HG03175 (cell line): ENCODE results near the gene ZCCHC17.
"Not testable (repeated sequence)": the region's sequence is repeated elsewhere in the genome, so short reads cannot be mapped to it uniquely, and the experiment has no call there.

Source experiments
- ATAC-seq: cut with Tn5 transposase; IDR thresholded peaks from one replicate; pipeline ENCODE4 v1.9.1; 2021; ENCODE audit warnings: mild to moderate bottlenecking, moderate library complexity; ENCODE audit not compliant: unreplicated experiment

Gene ZCCHC17

GRCh38 chr1:31368611-31369107 lies 71.8 kb downstream of the ZCCHC17 start:
- ATAC-seq = no peak

DNA sequence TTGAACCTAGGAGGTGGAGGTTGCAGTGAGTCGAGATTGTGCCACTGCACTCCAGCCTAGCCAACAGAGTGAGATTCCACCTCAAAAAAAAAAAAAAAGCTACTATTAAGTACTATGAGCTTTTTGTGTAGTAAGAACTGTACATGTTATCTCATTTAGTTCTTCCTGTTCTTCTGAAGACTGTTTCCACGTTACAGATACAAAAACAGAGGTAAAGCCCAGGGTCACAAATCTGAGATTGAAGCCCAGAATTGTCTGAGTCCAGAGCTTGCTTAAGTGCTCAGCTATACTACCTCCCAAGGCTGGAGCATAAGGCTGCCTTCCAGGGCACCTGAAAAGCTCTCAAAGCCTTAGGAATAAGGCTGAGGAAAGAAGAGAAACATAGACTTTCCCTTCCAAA lies 73.2 kb downstream of the ZCCHC17 start:
- ATAC-seq = no peak

GRCh38 chr1:31370565-31370964 lies 73.7 kb downstream of the ZCCHC17 start:
- no peak for ATAC-seq

DNA sequence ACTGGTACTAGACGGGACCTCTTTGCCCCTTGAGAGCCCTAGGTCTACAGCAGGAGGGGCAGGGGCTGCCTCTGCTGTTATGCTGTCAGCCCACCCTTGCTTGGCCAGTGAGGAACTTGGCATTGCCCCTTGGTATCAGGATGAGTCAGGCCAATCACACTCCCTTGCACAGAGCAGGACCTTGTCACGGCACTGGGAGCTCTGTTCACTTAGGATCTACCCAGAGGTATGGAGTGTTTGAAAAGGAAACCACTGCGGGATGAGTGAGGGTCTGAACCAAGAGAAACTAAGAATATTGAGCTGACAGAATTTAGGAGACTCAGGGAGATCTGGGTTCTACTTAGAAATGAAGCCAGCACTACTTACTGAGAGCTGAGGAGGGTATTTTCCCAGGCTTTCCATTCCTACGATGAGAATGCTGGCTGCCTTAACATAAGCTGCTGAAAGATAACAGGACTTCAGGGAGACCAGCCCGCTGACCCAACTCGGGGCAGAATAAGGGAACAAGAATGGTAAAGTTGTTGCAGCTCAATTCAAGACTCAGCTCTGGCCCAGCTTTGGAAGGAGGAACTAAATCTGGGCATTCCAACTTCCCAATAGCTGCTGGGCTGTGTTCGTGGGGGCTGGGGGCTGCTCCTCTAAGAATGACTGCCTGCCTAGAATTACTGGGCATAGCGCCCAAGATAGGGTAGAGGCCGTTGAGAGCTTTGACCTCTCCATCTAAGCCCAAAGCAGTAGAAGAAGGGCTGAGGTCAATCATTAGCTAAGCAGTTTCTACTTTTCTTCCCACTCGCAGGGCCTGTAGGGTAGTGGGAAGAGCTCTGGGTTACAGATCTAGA lies 74.5 kb downstream of the ZCCHC17 start:
- ATAC-seq = no peak

- ATAC-seq = no peak
Observed at GRCh38 chr1:31372051-31372450, 75.2 kb downstream of the ZCCHC17 start.

DNA sequence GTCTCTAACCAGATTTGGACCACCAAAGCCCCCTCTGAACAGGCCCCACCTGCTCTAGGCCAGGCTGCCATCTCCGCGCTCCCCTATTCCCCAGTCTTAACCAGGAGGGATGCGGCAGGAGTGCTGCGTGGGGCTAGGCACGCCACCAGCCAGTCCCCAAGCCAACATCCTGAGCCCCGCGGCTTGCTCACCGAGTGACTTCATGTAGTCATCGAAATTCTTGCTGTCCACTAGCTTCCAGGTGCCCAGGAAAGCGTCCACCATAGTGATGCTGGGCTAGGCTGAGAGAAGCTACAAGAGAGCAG lies 75.9 kb downstream of the ZCCHC17 start:
- ATAC-seq = no peak

DNA sequence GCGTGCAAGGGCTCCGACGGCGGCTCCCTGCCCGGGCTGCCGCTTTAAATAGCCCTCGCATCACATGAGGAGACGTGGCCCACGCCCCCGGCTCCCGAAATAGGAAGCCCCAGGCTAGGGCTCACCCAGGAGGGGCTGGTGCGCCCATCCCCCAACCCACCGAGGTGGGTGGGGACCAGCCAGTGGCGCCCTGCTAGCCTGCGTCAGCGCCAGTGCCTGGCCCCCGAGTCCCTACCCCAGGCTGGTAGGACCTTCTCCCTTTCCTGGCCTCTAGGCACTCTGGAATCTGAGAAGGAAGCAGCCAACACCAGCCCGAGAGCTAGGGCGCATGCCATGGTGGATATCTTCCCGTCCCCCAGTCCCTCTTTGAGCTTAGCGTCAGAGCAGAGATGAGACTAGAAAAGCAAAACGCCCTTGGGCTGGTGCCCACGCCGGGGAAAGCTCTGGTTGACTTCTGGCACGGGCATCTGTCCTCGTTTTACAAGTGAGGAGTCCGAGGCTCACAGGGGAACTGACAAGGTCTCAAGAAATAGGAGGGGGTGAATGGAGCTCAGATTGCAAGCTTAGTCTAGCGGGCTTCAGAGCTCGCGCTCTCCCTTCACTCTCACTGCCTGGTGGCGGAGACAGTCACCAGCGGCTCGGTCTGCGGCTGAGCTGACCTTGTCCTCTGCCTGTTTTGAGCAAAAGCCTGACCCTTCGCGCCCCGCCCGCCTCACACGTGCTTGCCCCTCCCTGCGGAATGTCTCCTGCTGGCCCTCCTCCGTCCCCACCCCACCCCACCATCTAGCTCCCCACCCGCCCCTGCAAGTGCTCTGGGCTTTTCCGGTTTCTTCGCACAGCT lies 76.4 kb downstream of the ZCCHC17 start, which contains the start of gene FABP3:
Gene FABP3, minus strand, starts transcription at position 21 of the 841 bp plus-strand sequence. CDS start 62 bp downstream, outside the sequence.
- ATAC-seq = no peak

DNA sequence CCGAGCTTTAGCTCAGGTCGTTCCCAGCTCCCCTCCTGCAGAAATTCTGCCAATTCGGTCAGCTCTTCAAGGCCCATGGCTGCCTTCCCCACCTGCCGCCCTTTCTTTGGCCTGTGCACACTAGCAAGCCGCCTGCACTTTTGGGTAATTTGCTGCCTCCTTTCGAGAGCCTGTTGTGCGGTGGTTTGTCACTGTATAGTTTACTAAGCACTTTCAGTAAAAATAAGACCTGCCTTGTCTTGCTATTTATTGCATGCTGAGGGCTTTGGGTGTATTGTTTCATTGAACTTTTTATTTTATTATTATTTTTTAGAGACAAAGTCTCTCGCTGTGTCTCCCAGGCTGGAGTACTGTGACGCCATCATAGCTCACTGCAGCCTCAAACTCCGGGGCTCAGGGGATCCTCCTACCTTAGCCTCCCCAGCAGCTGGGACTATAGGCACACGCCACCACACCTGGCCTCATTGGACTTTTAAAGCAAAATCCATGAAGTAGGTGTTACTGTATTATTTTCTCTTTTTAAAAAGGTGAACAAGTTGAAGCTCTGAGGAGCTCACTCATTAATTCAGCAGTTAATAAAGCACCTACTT lies 77.2 kb downstream of the ZCCHC17 start:
- no peak for ATAC-seq

DNA sequence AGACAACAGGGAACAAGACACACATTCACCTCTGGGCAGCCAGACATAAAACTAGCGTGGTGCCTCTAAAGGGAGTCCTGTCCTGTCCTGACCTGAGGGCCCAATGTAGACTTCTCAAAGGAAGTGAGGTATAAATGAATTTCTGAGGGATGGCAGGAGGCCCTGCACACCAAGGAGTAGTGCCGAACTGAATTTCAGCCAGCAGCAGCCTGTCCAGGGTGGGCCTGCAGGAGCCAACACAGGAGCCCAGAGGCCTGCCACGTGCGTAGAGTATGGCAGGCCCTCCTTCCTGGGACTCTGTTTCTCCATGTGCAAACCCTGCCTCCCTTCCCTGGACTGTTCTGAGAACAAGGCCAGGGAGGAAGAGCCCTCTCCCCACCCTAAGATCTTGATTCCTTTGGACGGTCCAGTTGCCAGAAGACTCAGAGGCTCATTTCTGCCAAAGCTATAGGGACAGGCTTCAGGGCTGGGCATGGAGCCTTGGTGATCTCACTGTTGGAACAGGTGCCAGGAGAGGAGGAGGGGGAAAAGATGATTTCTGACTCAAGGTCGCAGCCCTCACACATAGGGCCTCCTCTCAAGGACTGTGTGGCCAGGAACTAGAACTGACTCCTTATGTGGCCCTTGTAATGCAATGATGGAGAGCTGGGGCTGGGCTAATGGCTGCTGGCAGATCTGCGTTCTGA lies 77.8 kb downstream of the ZCCHC17 start:
- ATAC-seq = no peak

- ATAC-seq = no peak
Observed at GRCh38 chr1:31376375-31377134, 79.7 kb downstream of the ZCCHC17 start.

DNA sequence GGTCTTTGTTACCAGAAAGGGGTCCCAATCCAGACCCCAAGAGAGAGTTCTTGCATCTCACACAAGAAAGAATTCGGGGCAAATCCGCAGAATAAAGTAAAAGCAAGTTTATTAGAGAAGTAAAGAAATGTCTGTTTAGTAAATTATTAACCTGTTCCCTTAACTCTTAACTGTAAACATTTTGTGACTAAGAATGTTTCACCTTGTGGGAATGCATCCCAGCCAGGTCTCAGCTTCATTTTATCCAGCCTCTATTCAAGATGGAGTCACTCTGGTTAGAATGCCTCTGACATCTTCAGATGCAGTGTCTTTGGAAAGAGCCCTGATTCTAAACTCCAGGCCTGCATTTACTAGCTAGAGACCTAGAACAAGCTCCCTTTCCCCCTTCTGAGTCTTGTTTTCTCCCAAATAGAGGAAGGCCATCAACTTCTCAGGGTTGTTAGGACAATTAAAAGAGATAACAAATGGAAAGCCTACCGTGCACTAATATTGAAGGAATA lies 80.6 kb downstream of the ZCCHC17 start:
- no peak for ATAC-seq

- ATAC-seq = no peak
Observed at GRCh38 chr1:31378001-31378400, 81.2 kb downstream of the ZCCHC17 start.

DNA sequence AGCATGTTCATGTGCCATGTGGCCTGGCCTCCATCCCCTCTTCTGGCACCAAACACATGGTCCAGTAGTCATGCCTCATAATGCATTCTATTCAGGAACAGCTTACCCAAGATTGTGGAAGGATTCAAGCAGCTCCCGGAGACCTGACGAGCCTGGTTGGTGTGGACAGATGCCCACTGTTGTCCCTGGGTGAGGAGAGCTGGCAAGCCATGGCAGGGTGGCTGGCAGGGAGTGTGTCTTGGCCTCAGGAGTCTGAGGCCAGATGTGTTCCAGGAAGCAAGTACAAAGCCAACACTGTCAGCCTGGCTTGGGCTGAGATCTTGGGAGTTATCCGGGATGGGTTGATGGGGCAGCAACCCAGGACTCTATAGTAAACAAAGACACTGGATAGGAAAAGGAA lies 83.3 kb downstream of the ZCCHC17 start:
- no peak for ATAC-seq

DNA sequence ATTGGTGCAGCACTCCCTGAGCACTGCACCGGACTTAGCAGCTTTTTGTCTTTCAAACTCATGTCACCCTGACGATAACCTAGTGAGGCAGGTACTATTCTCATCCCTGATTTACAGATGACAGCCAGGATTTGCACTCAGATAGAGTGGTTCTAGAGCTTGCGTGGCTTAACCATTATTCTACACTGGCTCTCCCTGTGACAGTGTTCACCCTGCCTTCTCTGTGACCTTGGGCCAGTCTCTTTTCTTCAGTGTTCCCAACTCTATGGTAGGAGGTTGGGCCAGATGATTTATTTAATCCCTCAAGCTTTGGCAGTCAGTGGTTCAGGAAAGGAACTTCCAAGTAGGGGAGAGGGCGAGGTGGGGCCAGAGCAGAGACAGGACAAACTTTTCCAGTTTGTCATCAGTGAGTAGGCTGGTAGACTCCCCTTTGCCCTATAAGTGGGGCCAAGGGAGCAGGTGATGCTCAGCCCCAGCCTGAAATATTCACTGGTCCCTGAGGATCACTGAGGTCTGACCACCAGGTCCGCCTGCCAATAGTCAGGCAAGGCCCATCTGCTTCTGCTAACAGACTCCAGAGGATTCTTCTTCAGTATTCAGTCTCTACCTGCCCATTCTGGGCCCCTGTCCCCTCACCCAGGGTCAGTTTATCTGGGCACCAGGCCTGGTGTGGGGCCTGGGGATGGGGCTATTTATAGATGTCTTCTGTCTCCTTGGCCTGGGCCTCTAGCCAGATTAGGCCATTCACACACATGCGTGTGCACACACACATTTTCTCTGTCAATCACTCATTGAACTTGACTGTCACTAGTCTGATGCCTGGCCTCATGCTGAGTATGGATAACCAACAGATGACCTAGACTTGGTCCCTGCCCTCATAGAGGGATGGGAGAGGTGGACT lies 84.8 kb downstream of the ZCCHC17 start:
- no peak for ATAC-seq

GRCh38 chr1:31382379-31382989 lies 85.7 kb downstream of the ZCCHC17 start:
- no peak for ATAC-seq

GRCh38 chr1:31383967-31384366 lies 87.1 kb downstream of the ZCCHC17 start:
- ATAC-seq = no peak

DNA sequence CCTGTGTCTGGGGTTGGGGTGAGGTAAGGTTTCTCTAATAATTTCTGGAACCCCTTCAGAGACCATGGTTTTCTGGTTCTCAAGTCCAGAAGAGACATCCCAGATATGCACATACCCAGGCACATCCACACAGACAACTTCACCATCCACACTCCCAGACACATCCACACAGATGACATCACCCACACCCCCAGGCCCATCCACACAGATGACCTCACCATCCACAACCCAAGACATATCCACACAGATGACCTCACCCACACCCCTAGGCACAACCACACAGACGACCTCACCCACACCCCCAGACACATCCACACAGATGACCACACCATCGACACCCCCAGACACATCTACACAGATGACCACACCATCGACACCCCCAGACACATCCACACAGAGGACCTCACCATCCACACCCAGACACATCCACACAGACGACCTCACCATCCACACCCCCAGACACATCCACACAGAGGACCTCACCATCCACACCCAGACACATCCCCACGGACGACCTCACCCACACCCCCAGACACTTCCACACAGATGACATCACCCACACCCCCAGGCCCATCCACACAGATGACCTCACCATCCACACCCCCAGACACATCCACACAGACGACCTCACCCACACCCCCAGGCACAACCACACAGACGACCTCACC lies 89.9 kb downstream of the ZCCHC17 start:
- not testable (repeated sequence) for ATAC-seq

GRCh38 chr1:31387612-31388011 lies 90.8 kb downstream of the ZCCHC17 start:
- ATAC-seq = no peak
